ENCODE measurements around the gene EML2. TPM values are rescaled to one million over a fixed set of nuclear protein-coding genes. Genes with fewer than 3 reads are reported as not detected.
"Not testable (repeated sequence)": the region's sequence is repeated elsewhere in the genome, so short reads cannot be mapped to it uniquely, and the experiment has no call there.

EML2 gene, protein sequence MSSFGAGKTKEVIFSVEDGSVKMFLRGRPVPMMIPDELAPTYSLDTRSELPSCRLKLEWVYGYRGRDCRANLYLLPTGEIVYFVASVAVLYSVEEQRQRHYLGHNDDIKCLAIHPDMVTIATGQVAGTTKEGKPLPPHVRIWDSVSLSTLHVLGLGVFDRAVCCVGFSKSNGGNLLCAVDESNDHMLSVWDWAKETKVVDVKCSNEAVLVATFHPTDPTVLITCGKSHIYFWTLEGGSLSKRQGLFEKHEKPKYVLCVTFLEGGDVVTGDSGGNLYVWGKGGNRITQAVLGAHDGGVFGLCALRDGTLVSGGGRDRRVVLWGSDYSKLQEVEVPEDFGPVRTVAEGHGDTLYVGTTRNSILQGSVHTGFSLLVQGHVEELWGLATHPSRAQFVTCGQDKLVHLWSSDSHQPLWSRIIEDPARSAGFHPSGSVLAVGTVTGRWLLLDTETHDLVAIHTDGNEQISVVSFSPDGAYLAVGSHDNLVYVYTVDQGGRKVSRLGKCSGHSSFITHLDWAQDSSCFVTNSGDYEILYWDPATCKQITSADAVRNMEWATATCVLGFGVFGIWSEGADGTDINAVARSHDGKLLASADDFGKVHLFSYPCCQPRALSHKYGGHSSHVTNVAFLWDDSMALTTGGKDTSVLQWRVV
- 13.9 TPM for total RNA-seq

DNA sequence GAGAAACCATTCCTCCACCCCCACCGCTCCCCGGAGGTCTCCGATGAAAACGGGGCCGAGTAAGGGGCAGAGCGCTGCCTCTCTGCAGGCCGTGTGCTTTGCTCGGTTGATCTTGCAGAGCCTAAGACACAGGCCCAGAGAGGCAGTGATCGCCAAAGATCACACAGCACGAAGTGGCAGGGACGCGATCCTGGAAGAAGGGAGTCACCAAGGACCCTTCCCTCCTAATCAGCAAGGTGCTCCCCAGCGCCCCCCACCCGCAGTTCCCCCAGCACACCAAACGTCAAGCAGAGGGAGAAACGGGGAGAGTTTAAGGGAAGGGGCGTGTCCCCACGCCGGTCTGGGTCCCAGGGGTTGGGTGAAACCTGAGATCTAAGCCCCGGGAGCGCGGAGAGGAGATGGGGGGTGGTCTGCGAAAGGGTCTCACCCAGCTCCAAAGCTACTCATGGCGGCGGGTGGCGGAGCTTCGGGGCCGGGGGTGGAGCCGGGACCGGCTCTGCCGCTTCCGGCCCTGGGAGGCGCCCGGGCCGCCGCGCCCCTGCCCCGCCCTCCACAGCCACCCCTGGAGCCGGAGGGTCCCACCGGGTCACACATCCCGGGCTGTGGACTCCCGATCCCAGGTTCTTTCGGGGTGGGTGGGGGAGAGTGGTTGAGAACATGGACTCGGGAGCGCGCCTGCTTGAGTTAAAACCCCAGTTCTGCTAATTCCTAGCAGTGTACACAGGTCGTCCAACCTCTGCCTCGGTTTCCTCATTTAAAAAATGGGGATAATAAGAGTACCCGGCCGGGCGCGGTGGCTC is at the start of gene EML2:
Gene EML2 (minus strand): TSS at position 468 of the 800 bp plus-strand sequence. CDS start 21 bp downstream, at position 447.
- no peaks in the 10 kb centered on the region for H3K9me3 ChIP-seq (ENCODE audit: low read depth, low read length)
- peaks cover 57% of the 10 kb centered on the region for H3K4me1 ChIP-seq (ENCODE audit: insufficient read depth, low read length)
- H3K4me3 ChIP-seq (ENCODE audit: low read length), result peak within 1 kb of the TSS; percentile 64

DNA sequence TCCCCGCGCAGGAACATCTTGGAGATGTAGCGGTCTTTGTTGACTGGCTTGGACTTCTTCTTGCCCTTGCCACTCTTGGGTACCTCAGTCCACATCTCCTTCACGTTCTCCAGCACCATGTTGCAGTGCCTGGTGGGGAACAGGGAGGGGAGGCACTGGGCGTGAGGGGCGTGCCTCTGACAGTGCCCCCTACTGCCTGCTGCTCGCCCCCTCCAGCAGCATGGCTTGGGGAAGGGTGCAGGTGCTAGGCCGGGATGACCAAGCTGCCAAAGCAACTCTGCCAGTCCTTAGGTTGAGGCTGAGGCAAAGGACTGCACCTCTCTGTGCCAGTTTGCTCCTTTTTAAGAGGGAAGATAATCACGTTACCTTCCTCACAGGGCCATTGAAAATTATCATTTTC is 48.4 kb upstream of the EML2 start:
- Histone ChIP-seq H3K4me1 (ENCODE audit: insufficient read depth, low read length) (peaks cover 12% of the 10 kb centered on the region), H3K27me3 (ENCODE audit: insufficient read depth, low read length) (no peaks in the 10 kb centered on the region), H3K4me3 (ENCODE audit: low read length) (no peak overlapping the region), H3K9me3 (ENCODE audit: low read depth, low read length) (no peaks in the 10 kb centered on the region)

More for the DNA sequence above, at the start of gene EML2:
- no peaks in the 10 kb centered on the region for H3K27me3 ChIP-seq (ENCODE audit: insufficient read depth, low read length)

DNA sequence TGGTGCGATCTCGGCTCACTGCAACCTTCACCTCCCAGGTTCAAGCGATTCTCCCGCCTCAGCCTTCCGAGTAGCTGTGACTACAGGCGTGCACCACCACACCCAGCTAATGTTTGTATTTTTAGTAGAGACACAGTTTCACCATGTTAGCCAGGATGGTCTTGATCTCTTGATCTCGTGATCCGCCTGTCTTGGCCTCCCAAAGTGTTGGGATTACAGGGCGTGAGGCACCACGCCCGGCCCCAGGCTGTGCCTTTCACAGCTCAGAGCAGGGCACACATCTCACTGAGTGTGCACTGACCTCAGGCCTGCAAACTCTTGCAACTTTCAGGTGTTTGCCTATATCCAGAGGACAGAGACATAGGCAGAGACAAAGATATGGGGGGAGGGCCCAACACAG is 45.8 kb upstream of the EML2 start:
- H3K9me3 ChIP-seq (ENCODE audit: low read depth, low read length); H3K27me3 ChIP-seq (ENCODE audit: insufficient read depth, low read length); H3K4me3 ChIP-seq (ENCODE audit: low read length): not testable (repeated sequence)
- peaks cover 14% of the 10 kb centered on the region for H3K4me1 ChIP-seq (ENCODE audit: insufficient read depth, low read length)

DNA sequence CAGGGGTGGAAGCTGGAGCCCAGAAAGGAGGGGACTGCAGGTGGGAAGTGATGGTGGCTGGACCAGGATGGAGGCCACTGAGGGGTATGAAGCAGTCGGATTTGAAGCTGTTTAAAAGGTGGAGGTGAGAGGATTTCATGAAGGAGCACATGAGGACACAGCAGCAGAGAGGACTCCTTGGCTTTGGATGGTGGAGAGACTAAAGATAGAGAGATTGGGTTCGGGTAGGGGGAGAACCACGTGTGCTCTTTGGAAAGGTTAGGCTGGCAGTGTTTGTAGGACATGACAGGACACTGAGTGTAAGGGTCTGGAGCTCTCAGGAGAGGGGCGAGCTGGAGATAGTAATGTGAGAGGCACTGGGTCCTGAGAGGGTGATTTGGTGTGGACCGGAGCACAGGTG is 43.7 kb upstream of the EML2 start:
- Histone ChIP-seq H3K27me3 (ENCODE audit: insufficient read depth, low read length) (peaks cover 10% of the 10 kb centered on the region), H3K9me3 (ENCODE audit: low read depth, low read length) (no peaks in the 10 kb centered on the region), H3K4me1 (ENCODE audit: insufficient read depth, low read length) (peaks cover 17% of the 10 kb centered on the region), H3K4me3 (ENCODE audit: low read length) (no peak overlapping the region)

DNA sequence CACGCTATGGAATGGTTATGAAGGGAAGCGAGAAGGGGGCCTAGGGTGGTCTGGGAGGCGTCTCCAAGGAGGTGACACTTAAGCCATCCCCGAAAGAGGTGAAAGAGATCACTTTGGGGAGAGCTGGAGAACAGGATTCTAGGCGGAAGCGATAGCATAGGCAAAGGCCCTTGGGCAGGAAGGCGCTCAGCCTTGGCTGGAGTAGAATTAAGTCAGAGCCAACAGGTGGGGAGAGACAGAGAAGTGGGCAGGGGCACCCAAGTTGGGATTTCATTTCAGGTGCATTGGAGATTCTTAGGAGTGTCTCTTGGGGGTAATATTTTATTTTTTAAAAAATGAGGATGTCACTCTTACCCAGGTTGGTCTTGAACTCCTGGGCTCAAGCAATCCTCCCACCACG is 42.9 kb upstream of the EML2 start:
- Histone ChIP-seq H3K9me3 (ENCODE audit: low read depth, low read length) (no peaks in the 10 kb centered on the region), H3K4me1 (ENCODE audit: insufficient read depth, low read length) (peaks cover 25% of the 10 kb centered on the region), H3K4me3 (ENCODE audit: low read length) (no peak overlapping the region), H3K27me3 (ENCODE audit: insufficient read depth, low read length) (peaks cover 15% of the 10 kb centered on the region)

DNA sequence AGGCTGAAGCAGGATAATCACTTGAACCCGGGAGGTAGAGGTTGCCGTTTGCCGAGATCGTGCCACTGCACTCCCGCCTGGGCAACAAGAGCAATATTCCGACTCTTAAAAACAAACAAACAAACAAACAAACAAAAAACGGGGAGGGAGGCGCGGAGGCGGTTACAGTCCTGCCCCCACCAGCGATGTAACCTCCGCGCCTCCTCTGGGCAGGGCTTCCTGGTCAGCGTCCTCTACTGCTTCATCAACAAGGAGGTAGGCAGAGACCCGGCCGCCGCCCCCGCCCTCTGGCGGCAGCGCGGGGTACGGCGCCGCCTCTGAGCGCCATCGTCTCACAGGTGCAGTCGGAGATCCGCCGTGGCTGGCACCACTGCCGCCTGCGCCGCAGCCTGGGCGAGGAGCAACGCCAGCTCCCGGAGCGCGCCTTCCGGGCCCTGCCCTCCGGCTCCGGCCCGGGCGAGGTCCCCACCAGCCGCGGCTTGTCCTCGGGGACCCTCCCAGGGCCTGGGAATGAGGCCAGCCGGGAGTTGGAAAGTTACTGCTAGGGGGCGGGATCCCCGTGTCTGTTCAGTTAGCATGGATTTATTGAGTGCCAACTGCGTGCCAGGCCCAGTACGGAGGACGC is 42.3 kb upstream of the EML2 start:
- peaks cover 30% of the 10 kb centered on the region for H3K4me1 ChIP-seq (ENCODE audit: insufficient read depth, low read length)
- no peaks in the 10 kb centered on the region for H3K9me3 ChIP-seq (ENCODE audit: low read depth, low read length)
- peaks cover 19% of the 10 kb centered on the region for H3K27me3 ChIP-seq (ENCODE audit: insufficient read depth, low read length)
- peak overlapping the region; percentile 14 for H3K4me3 ChIP-seq (ENCODE audit: low read length)

DNA sequence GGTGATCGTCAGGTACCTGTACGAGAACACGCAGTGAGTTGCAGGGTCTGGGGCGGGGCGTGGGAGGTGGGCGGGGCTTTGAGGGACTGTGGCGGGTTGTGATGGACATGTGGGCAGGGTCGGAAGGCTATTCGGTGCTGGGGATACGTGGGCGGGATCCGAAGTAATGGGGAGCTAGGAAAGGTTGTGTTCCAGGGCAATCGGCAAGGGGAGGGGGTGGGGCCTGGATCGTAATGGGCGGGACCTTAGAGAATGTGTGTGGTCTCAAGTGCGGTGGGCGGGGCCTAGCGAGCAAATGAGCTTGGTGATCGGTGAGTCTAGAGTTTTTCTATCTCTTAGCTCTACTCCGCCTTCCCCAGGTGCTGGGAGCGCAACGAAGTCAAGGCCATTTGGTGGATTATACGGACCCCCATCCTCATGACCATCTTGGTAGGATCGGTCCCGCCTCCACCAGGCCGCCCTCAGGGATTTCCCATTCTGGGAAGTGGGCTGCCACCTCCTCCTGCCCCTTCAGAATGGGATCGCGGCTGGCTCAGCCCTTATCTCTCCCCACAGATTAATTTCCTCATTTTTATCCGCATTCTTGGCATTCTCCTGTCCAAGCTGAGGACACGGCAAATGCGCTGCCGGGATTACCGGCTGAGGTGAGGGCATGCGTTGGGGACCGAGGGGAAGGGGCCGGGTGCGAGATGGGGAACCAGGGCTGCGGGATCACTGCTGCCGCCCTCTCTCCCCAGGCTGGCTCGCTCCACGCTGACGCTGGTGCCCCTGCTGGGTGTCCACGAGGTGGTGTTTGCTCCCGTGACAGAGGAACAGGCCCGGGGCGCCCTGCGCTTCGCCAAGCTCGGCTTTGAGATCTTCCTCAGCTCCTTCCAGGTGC is 38.4 kb upstream of the EML2 start:
- Histone ChIP-seq H3K4me1 (ENCODE audit: insufficient read depth, low read length) (peaks cover 39% of the 10 kb centered on the region), H3K27me3 (ENCODE audit: insufficient read depth, low read length) (peaks cover 19% of the 10 kb centered on the region), H3K9me3 (ENCODE audit: low read depth, low read length) (no peaks in the 10 kb centered on the region), H3K4me3 (ENCODE audit: low read length) (no peak overlapping the region)

DNA sequence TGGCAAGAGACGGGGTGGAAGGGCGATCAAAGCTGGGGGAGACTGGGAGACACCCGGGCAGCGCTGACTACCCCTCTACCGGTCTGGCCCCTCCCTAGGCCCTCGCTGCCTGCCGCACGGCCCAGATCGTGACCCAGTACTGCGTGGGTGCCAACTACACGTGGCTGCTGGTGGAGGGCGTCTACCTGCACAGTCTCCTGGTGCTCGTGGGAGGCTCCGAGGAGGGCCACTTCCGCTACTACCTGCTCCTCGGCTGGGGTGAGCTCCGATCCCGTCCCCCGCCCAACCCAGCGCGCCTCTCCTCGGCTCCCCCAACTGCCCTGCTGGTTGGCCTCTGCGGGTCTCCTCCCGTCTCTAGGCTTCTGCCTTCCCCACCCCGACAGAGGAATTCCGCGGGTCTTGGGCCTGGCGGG is 37.7 kb upstream of the EML2 start:
- Histone ChIP-seq H3K9me3 (ENCODE audit: low read depth, low read length) (no peaks in the 10 kb centered on the region), H3K4me3 (ENCODE audit: low read length) (no peak overlapping the region), H3K27me3 (ENCODE audit: insufficient read depth, low read length) (peaks cover 19% of the 10 kb centered on the region), H3K4me1 (ENCODE audit: insufficient read depth, low read length) (peaks cover 37% of the 10 kb centered on the region)

DNA sequence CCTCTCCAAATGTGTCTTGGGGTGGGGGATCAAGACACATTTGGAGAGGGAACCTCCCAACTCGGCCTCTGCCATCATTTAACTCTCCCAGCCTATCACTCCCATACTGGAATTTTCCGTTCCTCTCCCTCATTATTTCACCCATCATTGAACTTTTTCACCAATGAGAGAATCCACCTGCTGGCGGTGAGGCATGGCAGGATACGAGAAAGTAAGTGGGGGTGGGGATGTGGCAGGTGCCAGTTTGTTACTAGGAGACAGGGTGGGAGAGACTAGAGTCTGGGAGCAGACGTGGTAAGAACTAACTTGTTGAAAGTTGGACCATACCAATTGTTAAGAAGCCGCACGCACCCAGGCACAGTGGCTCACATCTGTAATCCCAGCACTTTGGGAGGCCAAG is 35.7 kb upstream of the EML2 start:
- Histone ChIP-seq H3K4me1 (ENCODE audit: insufficient read depth, low read length) (peaks cover 40% of the 10 kb centered on the region), H3K9me3 (ENCODE audit: low read depth, low read length) (no peaks in the 10 kb centered on the region), H3K27me3 (ENCODE audit: insufficient read depth, low read length) (peaks cover 27% of the 10 kb centered on the region), H3K4me3 (ENCODE audit: low read length) (no peak overlapping the region)

DNA sequence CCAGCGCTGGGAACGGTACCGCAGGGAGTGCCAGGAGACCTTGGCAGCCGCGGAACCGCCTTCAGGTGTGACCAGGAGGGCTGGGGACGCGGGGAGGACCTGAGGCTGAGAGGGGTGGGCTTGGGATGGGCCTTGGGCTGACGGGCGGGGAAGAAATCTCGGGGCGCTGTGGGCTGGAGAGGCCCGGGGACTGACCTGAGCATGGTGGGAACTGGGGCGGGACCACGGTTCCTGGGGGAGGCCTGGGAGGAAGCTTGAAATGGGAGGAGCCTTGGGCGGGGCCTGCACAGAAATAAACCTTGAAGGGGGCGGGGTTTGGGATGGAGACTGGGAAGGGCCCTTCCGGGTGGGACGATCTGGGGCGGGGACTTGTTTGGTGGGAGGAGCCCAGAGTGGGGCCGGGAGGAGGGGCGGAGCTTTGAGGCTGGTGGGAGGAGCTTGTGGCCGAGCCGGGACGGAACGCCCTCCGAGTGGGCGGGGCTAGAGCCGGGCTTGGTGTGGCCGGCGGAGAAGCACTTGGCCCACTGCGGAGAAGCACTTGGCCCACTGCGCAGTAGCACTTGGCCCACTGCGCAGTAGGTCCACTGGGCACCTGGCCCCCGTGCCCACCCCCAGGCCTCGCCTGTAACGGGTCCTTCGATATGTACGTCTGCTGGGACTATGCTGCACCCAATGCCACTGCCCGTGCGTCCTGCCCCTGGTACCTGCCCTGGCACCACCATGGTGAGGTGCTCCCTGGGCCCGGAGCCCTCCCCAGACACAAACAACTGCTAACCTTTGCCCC is 31.7 kb upstream of the EML2 start:
- Histone ChIP-seq H3K4me1 (ENCODE audit: insufficient read depth, low read length) (peaks cover 43% of the 10 kb centered on the region), H3K4me3 (ENCODE audit: low read length) (no peak overlapping the region), H3K9me3 (ENCODE audit: low read depth, low read length) (no peaks in the 10 kb centered on the region), H3K27me3 (ENCODE audit: insufficient read depth, low read length) (peaks cover 25% of the 10 kb centered on the region)

DNA sequence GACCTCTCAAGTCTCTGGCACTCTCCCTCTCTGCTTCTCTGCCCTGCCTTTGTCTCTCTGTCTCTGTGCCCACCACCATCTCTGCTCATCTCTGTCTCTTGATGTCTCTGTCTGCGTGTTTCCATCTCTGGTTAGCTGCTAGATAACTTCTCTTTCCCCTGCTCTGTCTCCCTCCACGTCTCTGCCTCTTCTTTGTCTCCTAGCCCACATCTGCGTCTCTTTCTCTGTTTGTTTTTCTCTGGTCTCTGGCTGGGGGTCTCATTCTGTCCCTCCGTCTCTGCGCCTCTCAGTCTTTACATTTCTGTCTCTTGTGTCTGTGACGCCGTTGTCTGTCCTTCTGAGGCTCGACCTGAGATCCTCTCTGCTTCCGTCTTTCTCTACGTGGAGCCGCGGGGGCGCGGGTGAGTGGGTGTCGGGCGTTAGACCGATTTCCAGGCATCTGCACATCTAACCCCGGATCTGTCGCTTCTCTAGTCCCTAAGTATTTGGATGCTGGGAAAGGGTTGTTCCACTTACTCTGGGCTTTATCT is 29.2 kb upstream of the EML2 start:
- Histone ChIP-seq H3K4me3 (ENCODE audit: low read length) (peak overlapping the region; percentile 34), H3K9me3 (ENCODE audit: low read depth, low read length) (no peaks in the 10 kb centered on the region), H3K27me3 (ENCODE audit: insufficient read depth, low read length) (peaks cover 25% of the 10 kb centered on the region), H3K4me1 (ENCODE audit: insufficient read depth, low read length) (peaks cover 40% of the 10 kb centered on the region)

DNA sequence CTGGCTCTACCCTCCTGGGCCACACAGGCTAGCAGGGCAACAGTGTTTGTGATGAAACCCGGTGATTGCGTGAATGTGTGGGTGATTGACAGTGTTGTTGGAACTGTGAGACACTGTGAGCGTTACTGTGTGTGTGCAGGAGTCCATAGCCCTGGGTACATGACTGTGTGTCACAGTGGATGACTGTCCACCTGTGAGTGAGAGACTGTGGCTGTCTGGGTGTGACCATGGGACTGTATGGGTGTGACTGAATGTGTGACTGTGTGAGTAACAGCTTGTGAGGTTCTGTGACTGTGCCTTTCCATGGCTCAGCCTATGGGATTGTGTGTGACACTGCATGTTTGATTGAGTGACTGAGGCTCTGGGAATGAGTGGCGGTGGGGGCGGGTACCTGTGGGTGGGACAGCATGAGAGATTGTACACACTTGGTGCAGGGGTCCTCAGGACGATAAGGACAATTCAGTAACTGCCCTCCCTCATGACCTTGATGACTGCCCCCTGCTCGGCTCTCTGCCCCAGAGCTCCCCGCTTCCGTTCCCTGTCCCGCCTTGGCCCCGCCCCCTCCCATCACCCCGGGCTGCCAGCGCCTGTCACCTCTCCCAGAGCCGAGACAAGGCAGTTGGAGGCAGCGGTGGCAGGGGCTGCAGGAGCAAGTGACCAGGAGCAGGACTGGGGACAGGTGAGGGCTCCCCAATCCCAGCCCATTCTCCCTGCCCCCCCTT is 28.6 kb upstream of the EML2 start, which contains the start of gene GIPR:
Gene GIPR (plus strand): TSS at position 602 of the 722 bp plus-strand sequence. CDS start 1,300 bp downstream, outside the sequence.
- H3K4me3 ChIP-seq (ENCODE audit: low read length), result peak within 1 kb of the TSS; percentile 34
- no peaks in the 10 kb centered on the region for H3K9me3 ChIP-seq (ENCODE audit: low read depth, low read length)
- peaks cover 25% of the 10 kb centered on the region for H3K27me3 ChIP-seq (ENCODE audit: insufficient read depth, low read length)
- H3K4me1 ChIP-seq (ENCODE audit: insufficient read depth, low read length), result peaks cover 40% of the 10 kb centered on the region

DNA sequence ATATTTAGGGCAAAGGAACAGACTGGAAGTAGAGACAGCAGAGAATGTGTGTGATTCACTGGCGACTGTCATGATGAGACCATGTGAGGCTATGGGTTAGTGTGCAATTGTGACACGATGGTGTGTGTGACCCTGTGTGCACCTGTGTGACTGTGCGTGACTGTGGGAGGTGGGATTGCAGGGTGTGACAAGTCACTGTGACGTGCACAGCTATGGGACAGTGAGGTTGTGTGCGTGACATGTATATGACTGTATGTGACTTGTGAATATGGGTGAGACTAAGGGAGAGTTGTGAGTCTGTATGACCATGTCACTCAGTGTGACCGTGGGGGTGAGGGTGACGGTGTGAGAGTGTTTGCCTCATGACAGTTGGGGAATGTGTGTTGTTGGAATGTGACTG is 25.4 kb upstream of the EML2 start:
- Histone ChIP-seq H3K4me3 (ENCODE audit: low read length) (no peak overlapping the region), H3K27me3 (ENCODE audit: insufficient read depth, low read length) (peaks cover 17% of the 10 kb centered on the region), H3K4me1 (ENCODE audit: insufficient read depth, low read length) (peaks cover 22% of the 10 kb centered on the region), H3K9me3 (ENCODE audit: low read depth, low read length) (no peaks in the 10 kb centered on the region)

Data from mononuclear cell (primary cell).